Mesendoderm (in vitro differentiated cells): ENCODE measurements around the gene LORICRIN.
"Not testable (repeated sequence)": the region's sequence is repeated elsewhere in the genome, so short reads cannot be mapped to it uniquely, and the experiment has no call there.

Experiments used
- DNase-seq: peaks from one replicate; pipeline ENCODE4 v3.0.0; 2013
- H2AK5ac ChIP-seq: 2 replicates; pipeline ENCODE4 v1.6.1; 2013; ENCODE audit warnings: low read length, inconsistent platforms
- H2BK120ac ChIP-seq: 2 replicates; pipeline ENCODE4 v1.6.1; 2013; ENCODE audit warnings: low read depth, mild to moderate bottlenecking, low read length, moderate library complexity, mixed read lengths
- H2BK15ac ChIP-seq: replicated peaks from 2 replicates; pipeline ENCODE4 v1.6.1; 2013; ENCODE audit warnings: low read depth, mild to moderate bottlenecking, moderate library complexity
- H2BK5ac ChIP-seq: 2 replicates; pipeline ENCODE4 v1.6.1; 2013; ENCODE audit warnings: low read length, inconsistent platforms
- H3K18ac ChIP-seq: 2 replicates; pipeline ENCODE4 v1.6.1; 2013; ENCODE audit warnings: mild to moderate bottlenecking, low read length, mixed read lengths
- H3K23ac ChIP-seq: one replicate; pipeline ENCODE4 v1.6.1; 2013; ENCODE audit warnings: low read length
- H3K27ac ChIP-seq: 2 replicates; pipeline ENCODE4 v1.5.1; 2013; ENCODE audit warnings: low read depth, mild to moderate bottlenecking, inconsistent platforms, low read length, moderate library complexity
- H3K27me3 ChIP-seq: 2 replicates; pipeline ENCODE4 v1.6.1; 2013; ENCODE audit warnings: low read length, control low read depth, mild to moderate bottlenecking, inconsistent platforms; ENCODE audit not compliant: insufficient read depth, poor library complexity
- H3K36me3 ChIP-seq: 2 replicates; pipeline ENCODE4 v1.6.1; 2013; ENCODE audit warnings: low read length, inconsistent platforms; ENCODE audit not compliant: control insufficient read depth, insufficient read depth
- H3K4ac ChIP-seq: one replicate; pipeline ENCODE4 v1.6.1; 2013; ENCODE audit warnings: low read depth, mild to moderate bottlenecking, low read length, moderate library complexity
- H3K4me1 ChIP-seq: 2 replicates; pipeline ENCODE4 v1.6.1; 2013; ENCODE audit warnings: low read depth, low read length, inconsistent platforms; ENCODE audit not compliant: control insufficient read depth
- H3K4me2 ChIP-seq: 2 replicates; pipeline ENCODE4 v1.6.1; 2013; ENCODE audit warnings: low read length
- H3K4me3 ChIP-seq: 2 replicates; pipeline ENCODE4 v1.5.1; 2013; ENCODE audit warnings: mild to moderate bottlenecking, low read length
- H3K56ac ChIP-seq: one replicate; pipeline ENCODE4 v1.6.1; 2013; ENCODE audit warnings: low read length
- H3K79me1 ChIP-seq: 2 replicates; pipeline ENCODE4 v1.6.1; 2013; ENCODE audit warnings: low read length, inconsistent platforms
- H3K79me2 ChIP-seq: 2 replicates; pipeline ENCODE4 v1.6.1; 2013; ENCODE audit warnings: mild to moderate bottlenecking, low read length; ENCODE audit not compliant: control insufficient read depth, insufficient read depth
- H3K9ac ChIP-seq: 2 replicates; pipeline ENCODE4 v1.6.1; 2013; ENCODE audit warnings: low read length, inconsistent platforms
- H4K5ac ChIP-seq: one replicate; pipeline ENCODE4 v1.6.1; 2013; ENCODE audit warnings: low read length
- H4K8ac ChIP-seq: one replicate; pipeline ENCODE4 v1.6.1; 2013; ENCODE audit warnings: low read depth, mild to moderate bottlenecking, control low read depth, low read length, moderate library complexity
- WGBS: extraction: QIAGEN DNeasy Blood & Tissue Kit; methylation state at CpG from one replicate; pipeline ENCODE4 v1.1.7; 2013; ENCODE audit warnings: low lambda C conversion rate, missing lambda C conversion rate; ENCODE audit not compliant: insufficient coverage; ENCODE audit errors: extremely low coverage; 5-methylcytosine and 5-hydroxymethylcytosine counted together

LORICRIN gene

DNA sequence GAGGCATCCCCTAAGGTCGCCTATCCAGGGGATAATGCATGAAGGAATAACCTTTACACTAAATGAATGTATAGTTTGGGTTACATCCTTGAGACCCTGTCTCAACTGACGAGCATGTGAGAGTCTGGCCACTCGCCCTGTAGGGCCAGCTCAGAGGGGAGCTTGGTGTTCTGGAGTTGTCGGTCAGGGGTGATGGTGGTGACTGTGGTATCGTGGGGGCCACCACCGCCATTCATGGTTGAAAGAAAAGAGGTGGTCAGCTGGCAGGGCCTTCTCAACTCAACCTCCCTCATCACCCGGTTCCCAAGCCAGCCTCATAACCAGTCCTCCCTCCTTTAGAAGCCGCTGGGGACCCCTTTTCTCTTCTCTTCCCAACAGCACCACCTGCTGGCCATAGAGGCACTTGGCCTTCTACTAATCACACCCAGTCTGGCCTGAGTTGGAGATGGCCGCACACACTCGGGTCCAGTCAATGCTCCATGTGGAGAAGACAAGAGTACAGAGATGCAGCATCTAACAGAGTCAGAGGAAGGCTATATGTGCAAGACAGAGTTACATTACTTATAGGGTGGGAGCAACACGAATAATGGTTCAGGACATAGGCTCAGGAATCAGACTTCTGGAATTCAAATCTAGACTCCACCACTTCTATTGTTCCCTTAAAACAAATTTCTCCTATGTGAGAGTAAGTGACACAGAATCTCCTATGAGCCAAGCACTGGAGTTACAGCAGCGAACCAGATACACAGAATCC lies 30.2 kb upstream of the LORICRIN start:
- H3K4me3 ChIP-seq, H2AK5ac ChIP-seq, H3K9ac ChIP-seq, H3K18ac ChIP-seq, H3K36me3 ChIP-seq, H2BK15ac ChIP-seq, H3K56ac ChIP-seq, H3K79me1 ChIP-seq, H4K8ac ChIP-seq, H3K27ac ChIP-seq, H2BK5ac ChIP-seq, H3K27me3 ChIP-seq, H3K4ac ChIP-seq, H3K4me2 ChIP-seq, H2BK120ac ChIP-seq, H3K79me2 ChIP-seq, H4K5ac ChIP-seq, H3K23ac ChIP-seq, H3K4me1 ChIP-seq: not testable (repeated sequence)
- DNase-seq, result peak; percentile 56
- no CpG with 5 or more reads among the region's 12 CpGs for WGBS

DNA sequence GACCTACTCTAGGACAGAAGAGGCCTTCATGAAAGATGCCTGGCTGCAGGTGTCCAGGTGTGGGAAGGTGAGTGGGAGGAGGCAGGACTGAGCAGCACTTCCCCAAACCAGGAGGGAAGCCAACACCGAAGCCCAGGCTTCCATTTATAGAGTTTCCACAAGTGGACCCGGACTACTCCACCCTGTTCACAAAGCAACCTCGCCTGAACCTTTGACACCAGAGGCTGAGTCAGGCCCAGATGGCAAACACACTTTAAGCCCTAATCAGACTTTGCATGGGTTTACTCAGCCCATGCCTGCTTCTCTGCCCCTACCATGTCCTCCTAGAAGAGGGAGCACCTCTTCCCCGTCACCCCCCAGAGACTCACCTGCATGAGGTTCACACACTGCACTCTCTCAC lies 28.1 kb upstream of the LORICRIN start:
- H3K27ac ChIP-seq, result no peak overlapping the region
- H3K18ac ChIP-seq, result no peak overlapping the region
- H2AK5ac ChIP-seq, result no peak overlapping the region
- H3K4me2 ChIP-seq, result no peak overlapping the region
- H3K4ac ChIP-seq, result no peak overlapping the region
- H3K36me3 ChIP-seq, result no peaks in the 10 kb centered on the region
- no peak overlapping the region for H3K56ac ChIP-seq
- H4K5ac ChIP-seq, result no peak overlapping the region
- no peak overlapping the region for H3K9ac ChIP-seq
- no peak overlapping the region for H2BK15ac ChIP-seq
- no peaks in the 10 kb centered on the region for H3K27me3 ChIP-seq
- no peak overlapping the region for H2BK120ac ChIP-seq
- no peak overlapping the region for H4K8ac ChIP-seq
- DNase-seq, result no peak
- WGBS, result no CpG with 5 or more reads among the region's 4 CpGs
- H3K79me2 ChIP-seq, result no peaks in the 10 kb centered on the region
- H3K4me3 ChIP-seq, result no peak overlapping the region
- no peaks in the 10 kb centered on the region for H3K79me1 ChIP-seq
- H3K4me1 ChIP-seq, result peaks cover 4% of the 10 kb centered on the region
- no peak overlapping the region for H3K23ac ChIP-seq
- no peak overlapping the region for H2BK5ac ChIP-seq

DNA sequence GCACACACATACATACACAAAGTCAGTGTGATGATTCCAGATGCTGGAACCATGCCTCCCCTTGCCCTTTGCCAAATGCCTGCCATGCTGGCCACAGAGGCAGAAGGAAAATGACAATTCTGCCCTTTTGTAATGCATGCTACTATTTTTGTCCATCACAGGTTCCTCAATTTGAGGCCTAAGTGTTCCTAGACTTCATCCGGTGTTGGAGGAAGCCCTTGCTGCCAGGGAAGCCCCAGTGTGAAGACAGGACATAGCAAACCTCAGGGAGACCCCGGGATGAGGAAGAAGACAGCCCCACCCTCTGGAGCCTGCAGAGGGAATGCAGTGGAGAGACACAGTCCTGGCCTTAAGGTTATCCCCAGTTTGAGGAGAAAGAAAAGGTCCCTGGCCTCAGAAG lies 27.7 kb upstream of the LORICRIN start:
- no peak overlapping the region for H3K4ac ChIP-seq
- H2BK120ac ChIP-seq, result no peak overlapping the region
- H3K79me1 ChIP-seq, result no peaks in the 10 kb centered on the region
- H2AK5ac ChIP-seq, result no peak overlapping the region
- no peak for DNase-seq
- H3K18ac ChIP-seq, result no peak overlapping the region
- H3K23ac ChIP-seq, result no peak overlapping the region
- peaks cover 4% of the 10 kb centered on the region for H3K4me1 ChIP-seq
- WGBS, result no CpG with 5 or more reads among the region's 2 CpGs
- no peak overlapping the region for H3K56ac ChIP-seq
- no peaks in the 10 kb centered on the region for H3K27me3 ChIP-seq
- no peak overlapping the region for H3K9ac ChIP-seq
- H3K79me2 ChIP-seq, result no peaks in the 10 kb centered on the region
- H4K8ac ChIP-seq, result no peak overlapping the region
- H3K36me3 ChIP-seq, result no peaks in the 10 kb centered on the region
- no peak overlapping the region for H2BK15ac ChIP-seq
- no peak overlapping the region for H3K27ac ChIP-seq
- H4K5ac ChIP-seq, result no peak overlapping the region
- no peak overlapping the region for H3K4me2 ChIP-seq
- no peak overlapping the region for H2BK5ac ChIP-seq
- H3K4me3 ChIP-seq, result no peak overlapping the region

DNA sequence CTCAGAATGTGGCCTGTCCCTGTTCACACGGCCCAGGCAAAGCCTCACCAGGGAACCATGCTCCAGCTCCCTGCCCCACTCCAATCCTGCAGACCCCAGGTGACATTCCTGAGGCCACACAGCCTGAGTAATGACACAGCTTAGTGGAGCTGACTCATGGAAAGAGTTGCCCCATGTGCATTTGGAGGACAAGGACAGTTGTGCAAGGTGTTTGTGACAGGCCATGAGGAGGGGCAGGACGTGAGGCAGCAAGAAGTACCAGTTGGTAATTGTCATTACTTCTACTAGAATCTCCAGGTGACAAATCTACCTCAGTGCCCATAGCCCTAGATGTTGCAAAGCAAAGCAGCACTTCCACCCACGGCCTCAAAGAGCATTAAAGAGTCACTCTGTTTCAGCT lies 26.9 kb upstream of the LORICRIN start:
- no peak overlapping the region for H2AK5ac ChIP-seq
- H3K4me2 ChIP-seq, result no peak overlapping the region
- H3K56ac ChIP-seq, result no peak overlapping the region
- H3K4me3 ChIP-seq, result no peak overlapping the region
- no peaks in the 10 kb centered on the region for H3K36me3 ChIP-seq
- no peaks in the 10 kb centered on the region for H3K79me1 ChIP-seq
- no peak overlapping the region for H3K27ac ChIP-seq
- no CpG with 5 or more reads among the region's 3 CpGs for WGBS
- H2BK15ac ChIP-seq, result no peak overlapping the region
- H3K9ac ChIP-seq, result no peak overlapping the region
- DNase-seq, result peak; percentile 53
- H4K8ac ChIP-seq, result no peak overlapping the region
- no peak overlapping the region for H3K23ac ChIP-seq
- H3K4me1 ChIP-seq, result peaks cover 4% of the 10 kb centered on the region
- H3K79me2 ChIP-seq, result no peaks in the 10 kb centered on the region
- no peak overlapping the region for H3K18ac ChIP-seq
- H3K4ac ChIP-seq, result no peak overlapping the region
- no peaks in the 10 kb centered on the region for H3K27me3 ChIP-seq
- no peak overlapping the region for H2BK120ac ChIP-seq
- no peak overlapping the region for H4K5ac ChIP-seq
- H2BK5ac ChIP-seq, result no peak overlapping the region

DNA sequence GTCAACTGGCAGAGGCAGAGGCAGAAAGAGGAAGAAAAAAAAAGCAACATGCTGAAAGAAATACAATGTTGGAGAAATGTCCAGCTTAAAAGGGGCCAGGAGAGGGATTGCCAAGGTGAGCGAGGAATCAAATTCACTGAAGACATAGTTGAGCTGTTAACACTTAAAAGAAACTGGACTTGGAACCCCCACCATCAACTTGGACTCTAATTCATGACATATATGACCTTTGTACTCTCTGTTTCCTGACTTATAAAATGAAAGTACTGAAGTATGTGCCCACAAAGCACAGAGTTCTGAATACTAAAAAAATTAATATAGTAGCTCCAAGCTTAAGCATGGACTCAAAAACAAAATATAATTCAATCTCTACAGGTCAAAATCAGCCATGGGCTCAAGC lies 26.0 kb upstream of the LORICRIN start:
- DNase-seq, result no peak
- no peak overlapping the region for H3K4ac ChIP-seq
- H3K9ac ChIP-seq, result no peak overlapping the region
- H2AK5ac ChIP-seq, result no peak overlapping the region
- H3K18ac ChIP-seq, result no peak overlapping the region
- no peak overlapping the region for H2BK15ac ChIP-seq
- no peaks in the 10 kb centered on the region for H3K79me1 ChIP-seq
- no peaks in the 10 kb centered on the region for H3K79me2 ChIP-seq
- H3K4me2 ChIP-seq, result no peak overlapping the region
- no peak overlapping the region for H3K56ac ChIP-seq
- H3K23ac ChIP-seq, result no peak overlapping the region
- no peak overlapping the region for H3K4me3 ChIP-seq
- H4K8ac ChIP-seq, result no peak overlapping the region
- H3K27ac ChIP-seq, result no peak overlapping the region
- peaks cover 4% of the 10 kb centered on the region for H3K4me1 ChIP-seq
- H2BK120ac ChIP-seq, result no peak overlapping the region
- no peak overlapping the region for H4K5ac ChIP-seq
- no peak overlapping the region for H2BK5ac ChIP-seq
- no peaks in the 10 kb centered on the region for H3K27me3 ChIP-seq
- no CpG with 5 or more reads among the region's 1 CpG for WGBS
- no peaks in the 10 kb centered on the region for H3K36me3 ChIP-seq

DNA sequence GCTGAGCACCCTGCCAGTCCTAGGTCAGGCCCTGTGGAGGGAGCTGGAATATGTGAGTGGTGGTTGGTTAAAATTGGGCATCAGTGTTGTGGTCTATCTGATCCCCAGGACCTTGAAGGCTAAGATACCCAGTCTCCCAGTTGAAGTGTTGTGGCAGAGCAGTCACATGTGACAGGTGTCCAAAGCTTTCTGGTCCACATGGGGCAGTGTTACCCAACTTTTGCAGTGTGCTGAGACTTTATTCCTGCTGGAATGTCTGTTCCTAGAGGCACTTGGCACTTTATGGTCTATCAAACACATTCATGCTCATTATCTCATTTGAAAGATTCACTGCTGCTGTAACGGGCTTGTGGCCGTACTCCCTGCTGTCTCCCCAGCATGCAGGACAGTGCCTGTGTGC lies 21.0 kb upstream of the LORICRIN start:
- Histone ChIP-seq H3K79me1 (no peaks in the 10 kb centered on the region), H4K8ac (no peak overlapping the region), H3K9ac (no peak overlapping the region), H3K56ac (no peak overlapping the region), H4K5ac (no peak overlapping the region), H2BK5ac (no peak overlapping the region), H3K23ac (no peak overlapping the region), H3K18ac (no peak overlapping the region), H2BK15ac (no peak overlapping the region), H3K4ac (no peak overlapping the region), H3K79me2 (no peaks in the 10 kb centered on the region), H3K4me1 (peaks cover 4% of the 10 kb centered on the region), H3K27me3 (no peaks in the 10 kb centered on the region), H2BK120ac (no peak overlapping the region), H3K27ac (no peak overlapping the region), H3K36me3 (no peaks in the 10 kb centered on the region), H3K4me3 (no peak overlapping the region), H3K4me2 (no peak overlapping the region), H2AK5ac (no peak overlapping the region)
- WGBS, result no CpG with 5 or more reads among the region's 2 CpGs
- peak; percentile 55 for DNase-seq
